Common myeloid progenitor, CD34-positive (primary cell): Measurements from ENCODE around the gene SPAG17.

Experiments
- CTCF ChIA-PET: fragments of 350-600 bp; sonication (Branson Sonifier 250); formaldehyde crosslinking; loops from one replicate; lab custom pipeline; 2021; ENCODE audit warnings: antibody characterized with exemption; lab: Charles Lee
- POLR2A ChIA-PET: fragments of 350-600 bp; sonication (Branson Sonifier 250); formaldehyde crosslinking; loops from one replicate; lab custom pipeline; 2021; ENCODE audit warnings: antibody characterized with exemption; lab: Charles Lee
- DNase-seq, 3 donors: peaks; one replicate each; pipeline versions ENCODE4 v3.0.0 to v3.0.0-alpha.2; 2013
- H3K27ac ChIP-seq, 2 experiments: 1 replicate in 1 of 2; 2 replicates in 1 of 2; pipeline ENCODE4 v1.7.0; 2013; ENCODE audit warnings: inconsistent platforms in 2 of 2, low read length in 2 of 2, mild to moderate bottlenecking in 2 of 2, low read depth in 1 of 2, moderate library complexity in 1 of 2; ENCODE audit not compliant: severe bottlenecking in 2 of 2, insufficient read depth in 1 of 2, poor library complexity in 1 of 2
- H3K27me3 ChIP-seq, 5 experiments: replicated peaks in 2 of 5; 1 replicate in 3 of 5; 2 replicates in 2 of 5; pipeline versions ENCODE4 v1.6.1 to v1.7.0; 2013; ENCODE audit warnings: low read length in 4 of 5, mild to moderate bottlenecking in 2 of 5, moderate library complexity in 2 of 5, inconsistent platforms in 1 of 5; ENCODE audit not compliant: insufficient read depth in 5 of 5, control insufficient read depth in 4 of 5
- H3K36me3 ChIP-seq, 4 experiments: 1 replicate in 2 of 4; 2 replicates in 2 of 4; pipeline versions ENCODE4 v1.6.1 to v1.7.0; 2013; ENCODE audit warnings: low read length in 3 of 4, control low read depth in 1 of 4, mild to moderate bottlenecking in 1 of 4; ENCODE audit not compliant: control insufficient read depth in 4 of 4, insufficient read depth in 4 of 4
- H3K4me1 ChIP-seq, 4 experiments: 1 replicate in 3 of 4; 2 replicates in 1 of 4; pipeline versions ENCODE4 v1.6.1 to v1.7.1; 2013; ENCODE audit warnings: low read length in 3 of 4, mild to moderate bottlenecking in 3 of 4, control low read depth in 1 of 4, inconsistent platforms in 1 of 4, moderate library complexity in 1 of 4; ENCODE audit not compliant: control insufficient read depth in 4 of 4, insufficient read depth in 4 of 4; ENCODE audit errors: control extremely low read depth in 1 of 4
- H3K4me3 ChIP-seq, 7 experiments: 1 replicate in 4 of 7; 2 replicates in 3 of 7; pipeline versions ENCODE4 v1.5.1 to v1.7.0; 2013; ENCODE audit warnings: mild to moderate bottlenecking in 7 of 7, low read length in 6 of 7, moderate library complexity in 6 of 7, inconsistent platforms in 2 of 7, low read depth in 2 of 7, control low read depth in 1 of 7; ENCODE audit not compliant: insufficient read depth in 4 of 7, control insufficient read depth in 1 of 7; ENCODE audit errors: extremely low read depth in 1 of 7
- H3K9me3 ChIP-seq, 5 experiments: 1 replicate in 4 of 5; 2 replicates in 1 of 5; pipeline versions ENCODE4 v1.6.1 to v1.7.1; 2013; ENCODE audit warnings: low read length in 4 of 5, mild to moderate bottlenecking in 2 of 5, inconsistent platforms in 1 of 5, low read depth in 1 of 5, moderate library complexity in 1 of 5; ENCODE audit not compliant: control insufficient read depth in 4 of 5, insufficient read depth in 2 of 5; ENCODE audit errors: control extremely low read depth in 1 of 5
- WGBS: methylation state at CpG from one replicate; pipeline ENCODE4 v1.1.5; 2013; ENCODE audit not compliant: insufficient coverage; 5-methylcytosine and 5-hydroxymethylcytosine counted together

Gene SPAG17

GRCh38 chr1:118210723-118211110, 25.7 kb upstream of the SPAG17 start:
- Histone ChIP-seq H3K9me3 (no peaks in the 10 kb centered on the region), H3K36me3 (no peaks in the 10 kb centered on the region), H3K27me3 (no peaks in the 10 kb centered on the region), H3K4me3 (no peak overlapping the region), H3K27ac (no peak overlapping the region), H3K4me1 (peaks cover 0 to 8% (median 0%) of the 10 kb centered on the region in 4 experiments)
- 100% methylated on average over 1 of the region's 3 CpGs for WGBS
- ChIA-PET POLR2A (no interaction called here), CTCF (interaction anchor here (1.2 to 2.9 kb wide), 2 partner anchors 12 to 40 kb away, joined by 3 to 9 read pairs; no protein-coding TSS in a partner anchor)
- no peak for DNase-seq

GRCh38 chr1:118210051-118210722, 25.2 kb upstream of the SPAG17 start:
- no CpG with 5 or more reads among the region's 1 CpG for WGBS

DNA sequence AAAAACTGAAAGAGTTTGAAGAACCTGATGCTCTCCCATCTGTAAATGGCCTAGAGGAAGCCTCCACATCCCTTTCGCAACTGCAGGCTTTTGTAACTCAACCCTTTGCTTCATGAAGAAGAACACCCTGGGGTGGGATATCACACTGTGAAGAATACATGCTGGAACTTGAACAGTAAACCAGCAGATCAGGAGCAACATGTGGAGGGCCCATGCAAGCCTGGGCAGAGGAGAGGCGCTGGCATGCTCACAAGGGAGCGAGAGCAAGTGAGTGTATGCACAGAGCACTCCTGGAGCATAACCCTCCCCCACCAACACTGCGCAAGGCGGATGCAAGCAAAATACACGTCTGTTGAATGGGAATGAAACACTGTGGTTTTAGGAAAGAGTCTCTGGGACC, 24.6 kb upstream of the SPAG17 start:
- WGBS: 80% methylated on average over 5 of the region's 6 CpGs
- Histone ChIP-seq H3K27me3 (no peaks in the 10 kb centered on the region), H3K27ac (no peak overlapping the region), H3K4me1 (peaks cover 0 to 2% (median 0%) of the 10 kb centered on the region in 4 experiments), H3K9me3 (no peaks in the 10 kb centered on the region), H3K36me3 (no peaks in the 10 kb centered on the region), H3K4me3 (no peak overlapping the region)
- no peak for DNase-seq
- CTCF ChIA-PET: no interaction called here
- POLR2A ChIA-PET: no interaction called here

More at GRCh38 chr1:118210051-118210722, 25.2 kb upstream of the SPAG17 start:
- Histone ChIP-seq H3K4me3 (no peak overlapping the region), H3K9me3 (no peaks in the 10 kb centered on the region), H3K27me3 (no peaks in the 10 kb centered on the region), H3K27ac (no peak overlapping the region), H3K4me1 (peaks cover 0 to 3% (median 0%) of the 10 kb centered on the region in 4 experiments), H3K36me3 (no peaks in the 10 kb centered on the region)
- ChIA-PET POLR2A (no interaction called here), CTCF (no interaction called here)
- no peak for DNase-seq

GRCh38 chr1:118206966-118207365, 21.9 kb upstream of the SPAG17 start:
- ChIA-PET CTCF (no interaction called here), POLR2A (no interaction called here)
- Histone ChIP-seq H3K36me3 (no peaks in the 10 kb centered on the region), H3K4me3 (no peak overlapping the region), H3K27me3 (no peaks in the 10 kb centered on the region), H3K4me1 (peaks cover 0 to 2% (median 0%) of the 10 kb centered on the region in 4 experiments), H3K9me3 (no peaks in the 10 kb centered on the region), H3K27ac (no peak overlapping the region)
- DNase-seq: no peak

GRCh38 chr1:118204648-118205047, 19.6 kb upstream of the SPAG17 start:
- Histone ChIP-seq H3K9me3 (no peaks in the 10 kb centered on the region), H3K4me3 (no peak overlapping the region), H3K27ac (no peak overlapping the region), H3K36me3 (no peaks in the 10 kb centered on the region), H3K27me3 (no peaks in the 10 kb centered on the region), H3K4me1 (peaks cover 0 to 4% (median 0%) of the 10 kb centered on the region in 4 experiments)
- peak in 2 of 3 donors; percentile 36 to 53 for DNase-seq
- CTCF ChIA-PET: interaction anchor here (0.7 to 1.0 kb wide), 2 partner anchors 12 to 801 kb away, joined by 3 read pairs; no protein-coding TSS in a partner anchor
- POLR2A ChIA-PET: no interaction called here

DNA sequence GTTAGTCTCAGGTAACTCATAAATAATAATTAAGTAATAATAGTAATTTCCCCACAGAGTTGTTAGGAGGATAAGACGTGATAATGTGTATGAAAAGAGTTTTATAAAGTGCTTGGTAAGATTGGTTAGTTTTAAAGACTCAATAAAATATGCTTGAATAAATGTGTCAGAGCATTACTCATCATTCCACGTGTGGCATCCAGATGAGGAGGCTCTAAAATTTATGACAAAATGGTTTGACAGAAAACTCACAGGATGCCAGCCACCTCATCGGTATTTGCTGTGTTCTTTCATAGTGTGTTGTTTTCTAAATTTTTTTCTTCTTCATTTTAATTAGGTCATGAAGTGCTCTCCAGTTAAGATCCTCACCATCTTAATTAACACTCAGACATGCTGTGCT, 19.1 kb upstream of the SPAG17 start:
- Histone ChIP-seq H3K4me1 (peaks cover 0 to 4% (median 0%) of the 10 kb centered on the region in 4 experiments), H3K9me3 (no peaks in the 10 kb centered on the region), H3K27me3 (no peaks in the 10 kb centered on the region), H3K4me3 (no peak overlapping the region), H3K36me3 (no peaks in the 10 kb centered on the region), H3K27ac (no peak overlapping the region)
- ChIA-PET CTCF (no interaction called here), POLR2A (no interaction called here)
- 100% methylated on average over 1 of the region's 3 CpGs for whole genome bisulfite sequencing
- no peak for DNase-seq

GRCh38 chr1:118202076-118202608, 17.1 kb upstream of the SPAG17 start:
- no peaks in the 10 kb centered on the region for H3K27me3 ChIP-seq
- POLR2A ChIA-PET: interaction anchor here (0.9 kb wide), 1 partner anchor 32 kb away, joined by 4 read pairs; no protein-coding TSS in a partner anchor
- H3K4me1 ChIP-seq: peaks cover 0 to 2% (median 0%) of the 10 kb centered on the region in 4 experiments
- CTCF ChIA-PET: interaction anchor here (0.7 to 1.5 kb wide), 3 partner anchors 13 to 32 kb away, joined by 3 read pairs; no protein-coding TSS in a partner anchor
- no peaks in the 10 kb centered on the region for H3K9me3 ChIP-seq
- no peak overlapping the region for H3K4me3 ChIP-seq
- WGBS: no CpG with 5 or more reads among the region's 2 CpGs
- no peak overlapping the region for H3K27ac ChIP-seq
- no peaks in the 10 kb centered on the region for H3K36me3 ChIP-seq
- DNase-seq: no peak
